Fibroblast of the aortic adventitia (primary cell): Measurements from ENCODE around the gene CUEDC2. TPM values are rescaled to one million over a fixed set of nuclear protein-coding genes. Genes with fewer than 3 reads are reported as not detected.
A peak's percentile ranks its signal among the peaks of the same experiment; 100 is the strongest.

ENCODE experiments used
- DNase-seq: peaks from one replicate; pipeline ENCODE4 v3.0.0-alpha.2; 2010; ENCODE audit warnings: low read depth
- H3K4me3 ChIP-seq: 2 replicates; pipeline ENCODE4 v1.5.1; 2011; ENCODE audit warnings: low read depth, mild to moderate bottlenecking, control low read depth, low read length, moderate library complexity
- CTCF ChIP-seq: IDR thresholded peaks from 2 replicates; pipeline ENCODE4 v1.5.1; 2011; ENCODE audit warnings: mild to moderate bottlenecking, low read length, control low read depth, inconsistent platforms; ENCODE audit not compliant: insufficient read depth
- total RNA-seq: library from RNA; depleted of rRNA; stranded (reverse); fragments of >200 nt; gene quantifications from 2 replicates; pipeline ENCODE4 v1.2.3, GENCODE V29; 2012; ENCODE audit warnings: low replicate concordance

The CUEDC2 gene
- total RNA-seq, 1 donor, result 40.9 TPM

- no peak for TF ChIP-seq CTCF
These were observed 31.6 kb upstream of the CUEDC2 start for GRCh38 chr10:102463983-102464382.

DNA sequence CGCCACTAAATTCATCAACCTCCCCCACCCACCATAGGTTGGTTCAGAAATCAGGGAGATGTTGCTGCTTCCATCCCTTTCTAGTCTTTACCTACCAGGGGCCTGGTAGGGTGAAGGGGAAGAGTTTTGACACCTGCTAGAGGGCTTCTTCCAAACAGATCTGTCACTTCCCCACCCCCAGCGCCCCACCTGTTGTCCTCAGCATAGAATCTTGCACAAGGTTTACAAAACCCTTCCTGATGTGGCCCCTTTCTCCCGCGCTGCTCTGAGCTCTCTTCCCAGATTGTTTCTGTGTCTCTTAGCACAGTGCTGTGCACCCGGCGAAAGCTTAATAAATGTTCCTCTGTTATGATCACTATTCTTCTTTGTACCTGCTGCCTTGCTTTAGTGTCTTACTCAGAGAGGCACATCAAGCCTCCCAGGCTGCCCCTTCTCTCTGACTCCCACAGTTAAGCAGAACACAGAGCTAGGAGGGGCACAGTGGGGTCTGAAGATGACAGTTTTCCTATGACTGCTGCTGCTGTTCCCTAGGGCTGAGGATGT, 30.2 kb upstream of the CUEDC2 start:
- no peak overlapping the region for H3K4me3 ChIP-seq
- TF ChIP-seq CTCF, result no peak
- DNase-seq, result no peak

More at GRCh38 chr10:102463983-102464382, 31.6 kb upstream of the CUEDC2 start:
- no peak for DNase-seq
- H3K4me3 ChIP-seq, result no peak overlapping the region

- DNase-seq, result peak; percentile 66
- TF ChIP-seq CTCF, result no peak
- peak overlapping the region; percentile 66 for H3K4me3 ChIP-seq
These were observed 29.0 kb upstream of the CUEDC2 start for GRCh38 chr10:102461187-102462054.

- DNase-seq, result no peak
- peak overlapping the region; percentile 66 for H3K4me3 ChIP-seq
- no peak for TF ChIP-seq CTCF
These were observed 28.4 kb upstream of the CUEDC2 start for GRCh38 chr10:102460836-102461186.

- no peak overlapping the region for H3K4me3 ChIP-seq
- no peak for DNase-seq
- no peak for TF ChIP-seq CTCF
These were observed 26.3 kb upstream of the CUEDC2 start for GRCh38 chr10:102458656-102459055.

- no peak for TF ChIP-seq CTCF
- no peak overlapping the region for H3K4me3 ChIP-seq
These were observed 25.3 kb upstream of the CUEDC2 start for GRCh38 chr10:102457591-102458150.

More at GRCh38 chr10:102457591-102458150, 25.3 kb upstream of the CUEDC2 start:
- no peak for DNase-seq
